Gastrocnemius medialis (tissue), 4 donors: Measurements from ENCODE around the gene IRAK1BP1.

Source experiments
- CTCF ChIP-seq, 5 experiments: fragments of 450-650 bp in 3 of 5; fragments of 200-600 bp in 2 of 5; sonication (generic) in 2 of 5; IDR thresholded peaks in 4 of 5; conservative IDR thresholded peaks in 1 of 5; 1 replicate in 4 of 5; 2 replicates in 1 of 5; pipeline ENCODE4 v1.5.1; 2016 to 2019; ENCODE audit warnings: antibody characterized with exemption in 5 of 5, mild to moderate bottlenecking in 3 of 5, moderate library complexity in 3 of 5
- POLR2A ChIP-seq, 2 donors: fragments of 450-650 bp; IDR thresholded peaks; one replicate each; pipeline ENCODE4 v1.6.1; 2017; ENCODE audit warnings: antibody characterized with exemption in 2 of 2, mild to moderate bottlenecking in 2 of 2, moderate library complexity in 2 of 2

DNA sequence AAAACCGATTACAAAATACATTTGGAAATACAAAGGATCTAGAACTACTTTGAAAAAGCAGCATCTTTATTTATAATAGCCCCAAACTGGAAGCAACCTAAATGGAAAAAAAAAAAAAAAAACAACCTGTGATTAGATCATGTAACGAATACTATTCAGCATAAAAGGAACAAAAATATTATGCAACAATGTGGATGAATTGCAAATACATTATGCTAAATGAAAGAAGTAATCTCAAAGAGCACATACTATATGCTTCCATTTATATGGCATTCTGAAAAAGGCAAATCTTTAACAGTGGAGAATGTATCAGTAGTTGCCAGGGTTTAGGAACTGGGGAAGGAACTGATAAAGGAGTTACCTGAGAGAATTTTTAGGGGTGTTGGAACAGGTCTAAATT lies 28.9 kb downstream of the IRAK1BP1 start:
- no peak for TF ChIP-seq CTCF (IDR thresholded peaks at IDR 0.05 in 4 of 5, conservative IDR thresholded peaks at IDR 0.05 in 1 of 5)
- no peak for TF ChIP-seq POLR2A (IDR thresholded peaks at IDR 0.05)
